Measurements from ENCODE around the gene ST6GAL1.
"Not testable (repeated sequence)": the region's sequence is repeated elsewhere in the genome, so short reads cannot be mapped to it uniquely, and the experiment has no call there.

ST6GAL1 gene

DNA sequence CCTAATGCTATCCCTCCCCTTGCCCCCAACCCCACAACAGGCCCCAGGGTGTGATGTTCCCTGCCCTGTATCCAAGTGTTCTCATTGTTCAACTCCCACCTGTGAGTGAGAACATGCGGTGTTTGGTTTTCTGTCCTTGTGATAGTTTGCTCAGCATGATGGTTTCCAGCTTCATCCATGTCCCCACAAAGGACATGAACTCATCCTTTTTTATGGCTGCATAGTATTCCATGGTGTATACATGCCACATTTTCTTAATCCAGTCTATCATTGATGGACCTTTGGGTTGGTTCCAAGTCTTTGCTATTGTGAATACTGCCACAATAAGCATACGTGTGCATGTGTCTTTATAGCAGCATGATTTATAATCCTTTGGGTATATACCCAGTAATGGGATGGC, 122.1 kb downstream of the ST6GAL1 start:
- not testable (repeated sequence) for DNase-seq

DNA sequence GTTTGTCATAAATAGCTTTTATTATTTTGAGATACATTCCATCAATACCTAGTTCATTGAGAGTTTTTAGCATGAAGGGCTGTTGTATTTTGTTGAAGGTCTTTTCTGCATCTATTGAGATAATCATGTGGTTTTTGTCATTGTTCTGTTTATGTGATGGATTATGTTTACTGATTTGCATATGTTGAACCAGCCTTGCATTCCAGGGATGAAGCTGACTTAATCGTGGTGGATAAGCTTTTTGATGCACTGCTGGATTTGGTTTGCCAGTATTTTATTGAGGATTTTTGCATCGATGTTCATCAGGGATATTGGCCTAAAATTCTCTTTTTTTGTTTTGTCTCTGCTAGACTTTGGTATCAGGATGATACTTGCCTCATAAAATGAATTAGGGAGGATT, 124.1 kb downstream of the ST6GAL1 start:
- not testable (repeated sequence) for DNase-seq

DNA sequence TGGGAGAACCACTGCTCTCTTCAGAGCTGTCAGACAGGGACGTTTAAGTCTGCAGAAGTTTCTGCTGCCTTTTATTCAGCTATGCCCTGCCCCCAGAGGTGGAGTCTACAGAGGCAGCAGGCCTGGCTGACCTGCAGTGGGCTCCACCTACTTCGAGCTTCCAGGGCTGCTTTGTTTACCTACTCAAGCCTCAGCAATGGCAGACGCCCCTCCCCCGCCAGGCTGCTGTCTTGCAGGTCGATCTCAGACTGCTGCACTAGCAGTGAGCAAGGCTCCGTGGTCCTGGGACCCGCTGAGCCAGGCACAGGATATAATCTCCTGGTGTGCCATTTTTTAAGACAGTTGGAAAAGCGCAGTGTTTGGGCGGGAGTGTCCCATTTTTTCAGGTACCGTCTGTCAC, 127.5 kb downstream of the ST6GAL1 start:
- DNase-seq, result not testable (repeated sequence)

DNA sequence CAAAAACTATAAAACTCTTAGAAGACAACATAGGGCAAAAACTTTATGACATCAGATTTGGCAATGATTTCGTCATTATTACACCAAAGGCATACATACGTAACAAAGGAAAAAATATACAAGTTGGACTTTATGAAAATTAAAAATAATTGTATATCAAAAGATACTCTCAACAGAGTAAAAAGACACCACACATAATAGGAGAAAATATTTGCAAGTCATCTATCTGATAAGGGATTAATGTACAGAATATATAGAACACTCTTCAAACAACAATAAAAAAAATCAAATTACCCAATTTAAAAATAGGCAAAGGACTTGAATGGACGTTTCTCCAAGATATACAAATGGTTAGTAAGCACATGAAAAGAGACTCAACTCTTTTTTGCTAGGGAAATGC, 131.4 kb downstream of the ST6GAL1 start:
- DNase-seq, result no peak

DNA sequence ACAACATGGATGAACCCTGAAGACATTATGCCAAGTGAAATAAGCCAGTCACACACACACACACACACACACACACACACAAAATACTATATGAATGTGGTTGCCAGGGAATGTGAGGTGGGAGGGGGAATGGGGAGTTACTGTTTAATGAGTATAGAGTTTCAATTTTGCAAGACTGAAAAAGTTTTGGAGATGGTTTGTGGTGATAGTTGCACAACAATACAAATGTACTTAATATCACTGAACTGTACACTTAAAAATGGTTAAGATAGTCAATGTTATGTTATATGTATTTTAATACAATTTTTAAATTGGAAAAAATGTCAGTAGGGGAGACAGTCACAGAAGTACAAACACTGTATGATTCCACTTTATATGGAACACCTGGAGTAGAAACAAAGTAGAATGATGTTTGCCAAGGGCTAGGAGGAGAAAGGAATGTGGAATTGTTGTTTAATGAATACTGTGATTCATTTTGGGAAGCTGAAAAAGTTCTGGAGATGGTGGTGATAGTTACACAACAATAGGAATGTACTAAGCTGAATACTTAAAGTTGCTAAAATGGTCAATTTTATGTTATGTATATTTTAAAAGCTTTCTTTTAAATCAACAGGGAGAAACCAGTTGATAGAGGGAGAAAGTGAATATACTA, 132.3 kb downstream of the ST6GAL1 start:
- DNase-seq, result no peak

DNA sequence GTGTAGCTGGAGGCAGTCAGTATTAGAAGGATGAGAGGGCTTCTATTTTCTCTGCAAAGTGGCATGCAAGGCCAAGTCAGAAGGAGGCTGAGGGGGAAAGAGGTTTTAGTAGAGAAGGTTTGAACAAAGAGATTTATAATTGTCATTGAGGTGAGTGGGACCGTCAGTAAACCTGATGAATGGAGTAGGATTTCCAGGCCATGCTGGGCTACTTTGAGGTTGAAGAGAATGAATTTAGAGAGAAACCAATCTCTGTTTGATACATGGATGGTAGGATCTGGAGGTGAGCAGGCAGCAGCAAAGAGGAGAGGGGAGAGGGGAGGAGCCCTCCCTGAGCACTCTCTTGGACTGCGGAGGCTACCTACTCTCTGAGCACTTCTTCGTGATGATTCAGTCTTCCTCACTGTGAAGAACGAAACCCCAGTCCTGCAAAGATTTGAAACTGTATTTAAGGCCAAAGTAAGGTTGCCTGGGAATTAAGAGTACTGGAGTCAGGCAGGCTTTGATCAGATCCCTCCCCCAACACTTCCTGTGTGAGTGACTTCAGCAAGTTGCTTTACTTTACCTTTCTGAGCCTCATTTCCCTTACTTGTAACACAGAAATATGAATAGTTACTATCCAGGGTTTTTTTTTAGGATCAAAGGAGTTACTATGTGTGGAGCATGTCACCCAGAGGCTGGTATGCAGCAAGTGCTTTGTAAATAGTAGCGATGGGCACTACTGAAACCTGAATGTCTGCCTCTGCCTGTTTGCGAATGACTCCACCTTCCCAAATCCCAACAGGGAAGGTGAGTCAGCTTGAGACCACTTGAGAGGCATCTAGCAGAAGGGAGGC, 133.2 kb downstream of the ST6GAL1 start:
- peak; percentile 46 for DNase-seq

DNA sequence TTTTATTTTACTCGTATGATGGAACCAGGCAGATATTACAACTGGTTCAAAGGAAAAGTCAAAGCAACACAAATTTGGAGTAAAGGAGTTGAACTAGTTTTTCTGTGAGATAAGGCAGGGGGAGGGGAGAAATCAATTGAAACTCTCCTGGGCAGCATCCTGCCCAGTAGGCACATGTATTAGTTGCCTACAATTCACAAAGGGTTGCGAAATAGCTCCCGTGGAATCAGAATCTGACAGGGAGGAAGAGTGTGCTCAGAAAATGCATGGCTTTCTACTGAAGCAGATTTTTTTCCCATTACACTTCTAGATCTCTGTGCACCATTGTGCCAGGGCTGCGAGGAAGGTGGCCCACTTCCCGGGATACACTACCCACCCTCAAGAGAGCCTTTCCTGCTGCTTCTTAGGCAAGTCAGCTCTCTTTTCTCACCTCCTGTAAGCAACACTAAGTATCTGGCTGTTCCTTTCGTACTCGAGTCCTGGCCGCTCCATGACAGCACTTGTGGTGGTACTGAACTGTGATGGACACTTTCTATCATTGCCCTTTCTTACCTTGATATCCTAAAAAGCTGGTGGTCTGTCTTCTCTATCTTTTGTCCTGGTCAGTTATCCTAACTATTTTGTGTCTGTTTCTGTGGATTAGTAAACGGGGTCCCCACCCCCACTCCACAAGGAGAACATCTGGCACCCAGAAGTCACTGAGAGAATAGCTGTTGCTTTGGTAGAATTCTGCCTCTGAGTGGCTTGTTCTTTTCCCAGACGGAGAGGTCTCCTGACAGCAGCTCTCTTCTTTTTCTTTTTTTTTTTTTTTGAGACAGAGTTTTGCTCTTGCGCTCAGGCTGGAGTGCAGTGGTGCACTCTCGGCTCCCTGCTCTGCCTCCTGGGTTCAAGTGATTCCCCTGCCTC, 134.1 kb downstream of the ST6GAL1 start:
- no peak for DNase-seq

DNA sequence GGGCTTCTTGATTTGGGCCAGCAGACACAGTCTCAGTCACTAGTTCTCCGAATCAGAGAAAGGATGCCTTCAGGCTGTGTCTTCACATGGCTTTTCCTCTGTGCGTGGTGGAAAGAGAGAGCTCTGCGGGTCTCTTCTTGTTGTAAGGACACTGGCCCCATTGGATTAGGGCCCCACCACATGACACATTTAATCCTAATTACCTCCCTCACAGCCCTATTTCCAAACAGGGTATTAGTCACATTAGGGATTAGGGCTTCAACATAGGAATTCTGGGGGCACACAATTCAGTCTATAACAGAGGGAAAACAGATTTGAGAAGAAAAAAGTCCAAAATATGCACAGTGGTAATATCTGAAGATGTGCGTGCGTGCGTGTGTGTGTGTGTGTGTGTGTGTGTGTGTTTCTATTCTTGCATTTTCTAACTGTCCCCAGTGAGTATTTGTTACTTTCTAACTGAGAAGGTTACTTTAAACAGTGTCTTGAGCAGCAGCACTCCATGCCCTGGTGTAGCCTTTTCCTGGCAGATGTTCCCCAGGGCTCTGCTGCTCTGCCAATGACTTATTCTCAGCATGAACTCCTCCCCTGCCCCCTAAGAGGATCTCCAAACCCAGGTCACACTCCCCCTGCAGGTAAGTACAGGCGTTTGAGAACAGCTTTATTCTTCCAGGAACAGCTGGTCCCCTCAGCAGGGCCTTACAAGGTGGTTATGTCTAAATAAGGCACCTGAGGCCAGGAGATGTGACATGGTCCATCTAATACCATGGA, 136.1 kb downstream of the ST6GAL1 start:
- DNase-seq, result peak; percentile 60

DNA sequence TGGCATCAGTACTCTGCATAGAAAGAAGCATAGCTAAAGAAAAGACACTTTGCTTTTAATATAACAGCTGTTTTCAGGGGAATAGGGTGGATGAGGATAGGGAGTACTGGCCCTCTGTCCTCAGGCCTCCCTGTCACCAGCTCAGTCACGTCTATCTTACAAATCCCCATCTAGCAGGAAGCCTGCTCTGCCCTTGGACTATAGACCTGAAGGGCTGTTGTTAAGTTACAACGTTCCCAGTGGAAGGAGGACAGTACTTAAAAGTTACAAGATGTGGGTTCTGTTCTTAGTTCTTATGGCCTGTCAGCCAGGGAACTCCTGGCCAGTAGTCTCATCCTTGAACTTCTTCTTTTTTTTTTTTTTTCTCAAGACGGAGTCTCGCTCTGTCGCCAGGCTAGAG, 138.5 kb downstream of the ST6GAL1 start:
- no peak for DNase-seq

DNA sequence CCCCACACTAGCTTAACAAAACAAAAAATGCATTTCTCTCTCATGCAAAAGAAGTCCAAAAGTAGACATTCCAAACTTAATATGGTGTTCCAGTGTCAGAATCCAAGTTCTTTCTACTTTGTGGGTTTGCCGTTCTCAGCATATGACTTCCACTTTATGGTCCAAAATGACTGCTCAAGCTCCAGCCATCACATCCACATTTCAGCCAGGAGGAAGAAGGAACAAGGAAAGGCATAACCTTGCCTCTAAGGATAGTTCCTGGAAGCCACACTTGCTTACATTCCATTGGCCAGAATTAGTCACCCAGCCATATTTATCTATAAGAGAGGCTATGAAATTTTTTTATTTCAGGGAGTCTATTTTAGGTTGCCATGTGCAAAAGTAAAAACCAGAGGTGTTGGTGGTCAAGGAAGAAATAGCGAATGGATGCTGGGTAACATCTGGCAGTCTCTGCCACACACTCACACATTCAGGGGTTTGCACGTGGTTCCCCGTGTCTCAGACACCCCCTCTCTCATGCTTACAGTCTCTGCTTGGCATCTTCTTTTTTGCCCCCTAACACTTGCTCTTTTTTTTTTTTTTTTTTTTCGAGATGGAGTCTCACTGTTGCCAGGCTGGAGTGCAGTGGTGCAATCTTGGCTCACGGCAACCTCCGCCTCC, 139.7 kb downstream of the ST6GAL1 start:
- DNase-seq, result no peak

DNA sequence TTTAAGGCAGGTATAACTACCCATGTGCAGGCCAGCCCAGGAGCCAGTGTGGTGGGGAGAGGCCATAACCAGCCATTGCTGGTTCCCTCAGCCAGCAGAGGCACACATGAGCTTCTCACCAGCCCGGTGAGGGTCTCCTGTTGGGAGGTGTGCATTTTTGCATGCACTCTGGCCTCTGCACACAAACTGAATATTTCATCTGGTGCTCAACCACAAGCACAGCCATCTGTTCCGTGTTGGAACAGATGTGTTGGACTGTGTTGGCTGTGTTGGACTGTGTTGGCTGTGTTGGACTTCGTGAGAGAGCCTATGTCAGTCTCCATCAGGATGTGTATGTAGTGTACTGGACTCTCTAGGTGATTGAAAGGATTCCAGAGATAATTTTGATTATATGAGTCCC, 141.8 kb downstream of the ST6GAL1 start:
- no peak for DNase-seq

DNA sequence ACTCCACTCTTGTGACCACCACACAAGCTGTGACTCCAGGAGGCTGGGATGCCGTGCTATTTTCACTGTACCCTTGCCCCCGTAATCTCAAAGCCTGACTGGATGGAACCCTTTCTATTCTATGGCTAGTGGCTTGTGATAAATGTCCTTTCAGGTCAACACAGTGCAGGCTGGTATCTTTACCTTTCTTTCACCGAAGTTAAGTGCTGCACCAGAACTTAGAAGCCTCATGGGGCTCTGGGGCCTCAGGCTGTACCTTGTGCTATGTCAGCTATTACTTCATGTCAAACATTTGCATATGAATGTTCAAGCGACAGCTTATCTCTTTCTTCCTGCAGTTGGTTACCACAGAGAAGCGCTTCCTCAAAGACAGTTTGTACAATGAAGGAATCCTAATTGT, 142.2 kb downstream of the ST6GAL1 start:
- DNase-seq, result no peak

DNA sequence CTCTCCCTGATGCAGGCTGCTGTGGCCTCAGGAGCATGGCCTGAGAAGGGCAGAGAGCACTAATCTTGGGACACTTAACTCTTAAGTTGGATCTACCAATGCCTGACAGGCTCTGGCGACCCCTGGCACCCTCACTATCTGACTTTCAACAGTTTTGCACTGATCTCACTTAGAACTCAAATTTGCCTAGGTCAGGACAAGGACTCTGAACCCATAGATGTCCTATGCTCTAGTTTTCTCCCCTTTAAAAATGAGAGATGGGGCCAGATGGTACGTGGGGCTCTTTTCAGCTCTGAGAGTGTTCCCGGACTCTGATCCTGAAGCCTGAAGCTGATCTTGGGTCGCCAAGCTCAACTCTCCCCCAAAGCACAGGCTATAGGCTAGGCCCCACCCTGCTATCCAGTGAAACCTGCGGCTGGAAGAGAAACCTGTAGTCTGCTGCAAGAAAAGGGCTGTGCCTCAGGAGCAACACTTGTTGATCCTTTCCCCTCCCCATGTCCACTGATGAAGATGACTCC, 143.3 kb downstream of the ST6GAL1 start:
- DNase-seq, result no peak

DNA sequence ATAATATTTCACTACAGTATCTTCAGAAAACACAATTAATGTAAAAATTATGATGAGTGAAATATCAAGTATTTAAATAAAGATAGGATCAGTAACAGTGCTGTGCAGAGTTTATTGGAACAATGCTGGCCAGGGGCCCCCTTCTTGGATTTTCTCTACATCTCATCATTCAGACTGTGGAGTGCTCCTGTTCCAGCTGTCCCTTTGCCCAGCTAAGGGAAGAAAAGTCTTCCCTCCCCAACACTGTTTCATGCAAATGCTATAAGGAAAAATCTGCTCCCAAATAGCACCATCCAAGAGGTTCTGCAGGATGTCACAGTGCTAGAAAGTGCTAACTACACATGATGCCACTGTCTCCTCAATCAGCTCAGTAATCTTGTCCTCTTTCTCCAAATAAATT, 144.5 kb downstream of the ST6GAL1 start:
- no peak for DNase-seq

DNA sequence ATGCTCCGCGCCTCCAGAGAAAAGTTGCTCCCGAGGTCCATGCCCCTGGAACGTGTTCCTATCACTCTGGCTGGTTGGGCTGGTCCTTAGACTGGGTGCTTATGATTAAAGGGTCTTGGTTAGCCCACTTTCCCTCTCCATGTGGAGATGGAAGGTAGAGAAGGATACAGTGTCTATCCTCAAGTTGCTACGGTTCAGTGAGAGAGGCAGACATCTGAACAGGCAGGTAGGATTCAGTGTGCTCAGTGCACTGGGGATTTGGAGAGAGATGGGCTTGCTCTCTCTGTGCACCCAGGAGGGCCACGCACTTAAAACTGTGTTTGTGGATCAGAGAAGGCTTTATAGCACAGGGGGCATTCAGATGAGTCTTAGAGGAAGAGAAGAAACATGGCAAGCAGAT, 146.0 kb downstream of the ST6GAL1 start:
- DNase-seq, result no peak

DNA sequence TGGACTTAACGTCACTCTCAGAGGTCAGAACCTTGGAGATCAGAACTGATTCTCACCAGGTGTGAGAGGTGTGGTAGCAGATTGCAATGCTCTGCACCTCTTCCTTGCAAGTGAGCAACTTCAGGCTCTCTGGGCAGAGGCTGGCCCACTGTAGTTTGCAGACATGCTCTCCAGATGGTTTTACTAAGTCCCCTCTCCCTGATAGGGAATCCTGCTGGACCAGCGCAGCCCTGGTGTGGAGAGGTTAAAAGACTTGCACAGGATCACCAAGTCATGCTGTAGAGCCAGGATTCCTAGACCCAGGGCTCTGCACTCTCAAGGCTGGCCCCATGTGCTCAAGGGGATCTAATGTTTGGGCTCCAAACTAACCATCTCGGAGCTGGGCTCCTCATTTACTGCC, 146.8 kb downstream of the ST6GAL1 start:
- DNase-seq, result no peak

DNA sequence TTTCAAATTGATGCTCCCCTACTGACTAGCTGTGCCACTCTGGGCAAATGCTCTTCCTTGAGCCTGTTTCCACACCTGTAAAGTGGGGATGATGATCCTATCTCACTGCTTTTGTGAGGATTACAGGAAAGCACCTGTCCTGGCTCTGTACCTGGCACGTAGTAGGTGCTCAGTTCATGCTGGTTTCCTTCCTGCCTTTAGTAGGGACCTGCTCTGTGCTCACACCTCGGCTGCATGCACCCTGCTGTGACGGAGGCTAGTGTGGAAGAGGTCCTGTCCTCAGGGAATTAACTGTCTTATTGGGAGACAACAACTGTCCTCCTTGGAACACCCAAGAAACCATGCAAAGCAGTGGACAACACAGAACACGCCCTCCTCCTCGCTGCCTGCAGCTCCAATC, 147.2 kb downstream of the ST6GAL1 start:
- DNase-seq, result no peak

DNA sequence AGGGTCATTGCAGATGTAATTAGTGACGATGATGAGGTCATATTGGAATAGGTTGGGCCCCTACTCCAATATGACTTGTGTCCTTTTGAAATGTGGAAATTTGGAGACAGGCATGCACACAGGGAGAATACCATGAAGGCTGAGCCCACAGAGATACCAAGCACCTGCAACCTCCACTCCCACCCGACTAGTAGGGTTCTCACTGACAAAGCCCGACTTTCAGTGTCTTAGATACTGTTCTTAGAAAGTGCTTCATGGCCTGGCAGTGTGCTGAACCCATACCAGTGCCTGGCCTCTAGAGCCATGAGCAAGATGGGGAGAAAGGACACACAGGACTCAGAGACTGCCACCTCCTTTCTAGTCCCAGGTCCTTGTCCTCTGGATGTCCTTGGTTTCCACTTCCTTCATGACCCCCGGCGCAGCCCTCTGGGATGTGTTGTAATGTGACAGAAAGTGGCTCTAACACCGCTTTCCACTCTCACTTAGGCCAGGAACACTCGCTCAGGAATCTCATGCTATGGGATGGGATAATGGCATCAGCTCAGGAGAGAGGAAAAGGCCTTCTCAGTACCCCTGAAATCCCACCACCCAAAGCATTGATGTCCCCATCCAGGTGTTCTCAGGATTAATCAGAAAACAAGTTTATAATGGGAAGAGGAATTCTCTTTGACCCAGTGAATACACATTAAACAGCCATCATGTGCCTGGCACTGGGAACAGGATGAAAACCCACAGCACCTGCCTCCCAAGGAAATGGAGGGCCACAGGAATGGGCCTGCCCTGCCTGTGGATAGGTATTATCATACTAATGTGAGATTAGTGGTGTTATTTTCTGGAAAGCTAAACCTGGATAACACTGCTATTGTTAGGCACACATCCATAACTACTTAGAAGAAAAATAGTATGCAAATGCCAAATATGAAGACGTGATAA, 149.0 kb downstream of the ST6GAL1 start:
- no peak for DNase-seq

DNA sequence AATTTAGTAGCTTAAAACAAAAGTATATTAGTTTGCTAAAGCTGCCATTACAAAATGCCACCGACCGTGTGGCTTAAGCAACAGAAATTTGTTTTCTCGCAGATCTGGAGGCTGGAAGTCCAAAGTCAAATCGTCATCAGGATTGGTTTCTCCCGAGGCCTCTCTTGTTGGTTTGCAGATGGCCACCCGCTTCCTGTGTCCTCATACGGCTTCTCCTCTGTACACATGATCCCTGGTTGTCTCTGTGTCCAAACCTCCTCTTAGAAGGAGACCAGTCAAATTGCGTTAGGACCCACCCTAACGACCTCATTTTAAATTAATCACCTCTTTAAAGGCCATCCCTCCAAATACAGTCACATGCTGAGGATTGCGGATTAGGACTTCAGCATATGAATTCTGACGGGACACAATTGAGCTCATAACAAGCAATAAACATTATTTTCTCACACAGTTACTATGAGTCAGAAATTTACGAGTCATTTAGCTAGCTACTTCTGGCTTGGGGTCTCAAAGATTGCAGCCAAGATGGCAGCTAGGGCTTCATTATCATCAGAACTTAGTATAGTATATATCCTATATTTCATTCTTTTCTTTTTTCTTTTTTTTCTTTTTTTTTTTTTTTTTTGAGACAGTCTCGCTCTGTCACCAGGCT, 150.6 kb downstream of the ST6GAL1 start:
- DNase-seq, result no peak

DNA sequence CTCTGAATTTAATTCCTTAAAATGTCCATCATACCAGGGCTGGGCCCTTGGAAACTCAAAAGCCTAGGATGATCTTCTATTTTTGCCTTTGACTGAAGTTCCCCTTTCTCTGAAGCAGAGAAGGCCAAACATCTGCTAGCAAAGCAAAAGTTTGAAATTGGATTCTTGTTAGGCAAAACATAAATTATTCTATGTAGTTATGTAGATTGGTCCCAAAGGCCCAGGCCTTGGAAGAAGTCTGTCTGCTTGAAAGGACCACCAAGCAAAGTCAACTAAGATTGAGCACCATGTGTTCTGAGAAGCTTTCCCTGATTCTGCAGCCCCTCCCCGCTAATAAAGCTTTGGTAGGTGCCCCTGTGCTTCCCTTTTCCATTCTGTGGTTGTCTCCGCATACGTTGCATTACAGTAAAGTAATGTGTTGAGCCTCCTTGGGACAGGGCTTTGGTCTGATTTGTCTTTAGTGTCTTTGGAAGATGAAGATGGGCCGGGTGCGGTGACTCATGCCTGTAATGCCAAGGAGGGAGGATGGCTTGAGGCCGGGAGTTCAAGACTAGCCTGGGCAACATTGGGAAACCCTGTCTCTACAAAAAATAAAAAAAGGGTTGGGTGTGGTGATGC, 152.5 kb downstream of the ST6GAL1 start:
- no peak for DNase-seq
